IMR-90 (cell line): ENCODE data around the gene TMEM131. TPM values are rescaled to one million over a fixed set of nuclear protein-coding genes. Genes with fewer than 3 reads are reported as not detected.

Experiments
- ATAC-seq: fragments of 200-7000 bp; cut with Tn5 transposase; 2 replicates; pipeline ENCODE4 v1.9.1; 2020; ENCODE audit warnings: low read depth, mild to moderate bottlenecking, moderate library complexity
- BruUV-seq: library from RNA; stranded (reverse); fragments of 400-500 nt; replicated peaks from 2 replicates; lab custom pipeline; 2021; lab: Mats Ljungman, UMichigan
- CTCF ChIA-PET: fragments of 300-600 bp; formaldehyde crosslinking; extraction: SDS; loops from one replicate; lab custom pipeline; 2021; ENCODE audit warnings: antibody characterized with exemption; lab: Yijun Ruan, JAX
- POLR2A ChIA-PET: fragments of 300-600 bp; sonication (Branson Sonifier 250); formaldehyde crosslinking; loops from one replicate; lab custom pipeline; 2022; ENCODE audit warnings: antibody characterized with exemption; ENCODE audit not compliant: unreplicated experiment; lab: Charles Lee
- DNase-seq: peaks from one replicate; pipeline ENCODE4 v3.0.0; 2013
- H2AFZ ChIP-seq: replicated peaks from 2 replicates; pipeline ENCODE3; 2013; ENCODE audit warnings: low read length, mild to moderate bottlenecking; ENCODE audit not compliant: poor library complexity
- H2AK5ac ChIP-seq: 2 replicates; pipeline ENCODE4 v1.6.1; 2013; ENCODE audit warnings: low read depth, low read length, inconsistent platforms
- H2AK9ac ChIP-seq: replicated peaks from 2 replicates; pipeline ENCODE3; 2013; ENCODE audit warnings: mild to moderate bottlenecking, low read depth, low read length, moderate library complexity; ENCODE audit not compliant: poor library complexity
- H2BK120ac ChIP-seq: 2 replicates; pipeline ENCODE4 v1.6.1; 2013; ENCODE audit warnings: low read depth, low read length, inconsistent platforms
- H2BK15ac ChIP-seq: 3 replicates; pipeline ENCODE4 v1.6.1; 2013; ENCODE audit warnings: low read depth, low read length, inconsistent platforms
- H2BK20ac ChIP-seq: 2 replicates; pipeline ENCODE4 v1.6.1; 2013; ENCODE audit warnings: low read depth, mild to moderate bottlenecking, inconsistent platforms, low read length, moderate library complexity
- H2BK5ac ChIP-seq: 2 replicates; pipeline ENCODE4 v1.6.1; 2013; ENCODE audit warnings: mild to moderate bottlenecking, low read depth, low read length, inconsistent platforms; ENCODE audit not compliant: poor library complexity, severe bottlenecking
- H3K14ac ChIP-seq: replicated peaks from 2 replicates; pipeline ENCODE4 v1.6.1; 2013; ENCODE audit warnings: low read depth, low read length, inconsistent platforms
- H3K18ac ChIP-seq: 2 replicates; pipeline ENCODE4 v1.6.1; 2013; ENCODE audit warnings: low read depth, low read length, control low read depth
- H3K23ac ChIP-seq: 2 replicates; pipeline ENCODE4 v1.6.1; 2013; ENCODE audit warnings: low read depth, low read length, inconsistent platforms
- H3K27ac ChIP-seq: 2 replicates; pipeline ENCODE4 v1.5.1; 2013; ENCODE audit warnings: mild to moderate bottlenecking, control low read depth, low read length; ENCODE audit not compliant: insufficient read depth
- H3K27me3 ChIP-seq: 2 replicates; pipeline ENCODE4 v1.6.1; 2013; ENCODE audit warnings: low read length; ENCODE audit not compliant: control insufficient read depth, insufficient read depth
- H3K36me3 ChIP-seq: 2 replicates; pipeline ENCODE4 v1.6.1; 2013; ENCODE audit warnings: low read length, mixed read lengths; ENCODE audit not compliant: control insufficient read depth, insufficient read depth
- H3K4ac ChIP-seq: 2 replicates; pipeline ENCODE4 v1.6.1; 2013; ENCODE audit warnings: low read depth, low read length, inconsistent platforms
- H3K4me1 ChIP-seq: 2 replicates; pipeline ENCODE4 v1.6.1; 2013; ENCODE audit warnings: low read length, mixed read lengths; ENCODE audit not compliant: control insufficient read depth, insufficient read depth
- H3K4me2 ChIP-seq: 2 replicates; pipeline ENCODE4 v1.6.1; 2013; ENCODE audit warnings: low read depth, mild to moderate bottlenecking, control low read depth, low read length, moderate library complexity
- H3K4me3 ChIP-seq: 2 replicates; pipeline ENCODE4 v1.5.1; 2013; ENCODE audit warnings: low read depth, mild to moderate bottlenecking, control low read depth, low read length, moderate library complexity; ENCODE audit not compliant: insufficient read depth
- H3K56ac ChIP-seq: 2 replicates; pipeline ENCODE4 v1.6.1; 2013; ENCODE audit warnings: low read length, inconsistent platforms; ENCODE audit not compliant: insufficient read depth; ENCODE audit errors: extremely low read depth
- H3K79me1 ChIP-seq, 2 experiments: 2 replicates each; pipeline ENCODE4 v1.6.1; 2013; ENCODE audit warnings: low read length in 2 of 2, inconsistent platforms in 1 of 2, low read depth in 1 of 2
- H3K9ac ChIP-seq: 2 replicates; pipeline ENCODE4 v1.6.1; 2013; ENCODE audit warnings: low read depth, low read length, control low read depth
- H3K9me1 ChIP-seq: 2 replicates; pipeline ENCODE4 v1.6.1; 2013; ENCODE audit warnings: low read length, inconsistent platforms; ENCODE audit not compliant: insufficient read depth
- H3K9me3 ChIP-seq: 2 replicates; pipeline ENCODE4 v1.6.1; 2013; ENCODE audit warnings: low read length; ENCODE audit not compliant: control insufficient read depth, insufficient read depth
- H4K20me1 ChIP-seq: 2 replicates; pipeline ENCODE4 v1.6.1; 2013; ENCODE audit warnings: low read length, inconsistent platforms; ENCODE audit not compliant: insufficient read depth
- H4K5ac ChIP-seq: 2 replicates; pipeline ENCODE4 v1.6.1; 2013; ENCODE audit warnings: mild to moderate bottlenecking, low read depth, low read length, control low read depth
- H4K8ac ChIP-seq, 2 experiments: 2 replicates each; pipeline ENCODE4 v1.6.1; 2013; ENCODE audit warnings: low read depth in 2 of 2, low read length in 2 of 2, control low read depth in 1 of 2, inconsistent platforms in 1 of 2
- H4K91ac ChIP-seq: 2 replicates; pipeline ENCODE4 v1.6.1; 2013; ENCODE audit warnings: low read depth, low read length, inconsistent platforms; ENCODE audit not compliant: insufficient read depth
- BHLHE40 ChIP-seq: fragments of 150-350 bp; IDR thresholded peaks from 2 replicates; pipeline ENCODE4 v1.6.1; 2016; ENCODE audit warnings: mild to moderate bottlenecking, low read depth, low read length
- CEBPB ChIP-seq: IDR thresholded peaks from 2 replicates; pipeline ENCODE4 v1.6.1; 2012; ENCODE audit warnings: low read depth, low read length, improper control_type of control experiment
- CHD1 ChIP-seq: IDR thresholded peaks from 2 replicates; pipeline ENCODE4 v1.6.1; 2012; ENCODE audit warnings: low read depth, low read length, improper control_type of control experiment
- CTCF ChIP-seq: conservative IDR thresholded peaks from 2 replicates; pipeline ENCODE4 v1.5.1; 2012; ENCODE audit warnings: mild to moderate bottlenecking, low read depth, low read length, improper control_type of control experiment
- ELK1 ChIP-seq: fragments of 150-350 bp; IDR thresholded peaks from 2 replicates; pipeline ENCODE4 v1.6.1; 2016; ENCODE audit warnings: low read depth, mild to moderate bottlenecking, low read length, moderate library complexity, borderline replicate concordance
- FOS ChIP-seq: fragments of 150-350 bp; IDR thresholded peaks from 2 replicates; pipeline ENCODE4 v1.6.1; 2016; ENCODE audit warnings: low read depth, low read length
- MAFK ChIP-seq: IDR thresholded peaks from 2 replicates; pipeline ENCODE4 v1.6.1; 2012; ENCODE audit warnings: low read depth, low read length, improper control_type of control experiment
- MAZ ChIP-seq: IDR thresholded peaks from 2 replicates; pipeline ENCODE4 v1.6.1; 2012; ENCODE audit warnings: low read depth, mild to moderate bottlenecking, low read length, improper control_type of control experiment, moderate library complexity, borderline replicate concordance
- MXI1 ChIP-seq: IDR thresholded peaks from 2 replicates; pipeline ENCODE4 v1.6.1; 2012; ENCODE audit warnings: low read depth, mild to moderate bottlenecking, low read length, moderate library complexity, borderline replicate concordance
- NFE2L2 ChIP-seq: fragments of 150-350 bp; IDR thresholded peaks from 2 replicates; pipeline ENCODE4 v1.6.1; 2016; ENCODE audit warnings: low read depth, mild to moderate bottlenecking, low read length
- POLR2A ChIP-seq: IDR thresholded peaks from 2 replicates; pipeline ENCODE4 v1.6.1; 2012; ENCODE audit warnings: mild to moderate bottlenecking, low read depth, low read length
- RAD21 ChIP-seq: IDR thresholded peaks from 2 replicates; pipeline ENCODE4 v1.6.1; 2012; ENCODE audit warnings: low read length, improper control_type of control experiment
- RCOR1 ChIP-seq: IDR thresholded peaks from 2 replicates; pipeline ENCODE4 v1.6.1; 2012; ENCODE audit warnings: mild to moderate bottlenecking, low read length, improper control_type of control experiment; ENCODE audit not compliant: insufficient replicate concordance
- RFX5 ChIP-seq: IDR thresholded peaks from 2 replicates; pipeline ENCODE4 v1.8.0; 2012; ENCODE audit warnings: low read depth, mild to moderate bottlenecking, low read length, moderate library complexity
- SMC3 ChIP-seq: fragments of 150-350 bp; IDR thresholded peaks from 2 replicates; pipeline ENCODE4 v1.6.1; 2016; ENCODE audit warnings: low read depth, mild to moderate bottlenecking, antibody characterized with exemption, low read length, moderate library complexity
- USF2 ChIP-seq: fragments of 150-350 bp; IDR thresholded peaks from 2 replicates; pipeline ENCODE4 v1.6.1; 2017; ENCODE audit warnings: mild to moderate bottlenecking, antibody characterized with exemption, low read length, low read depth
- WGBS, 2 experiments: methylation state at CpG; one replicate each; pipeline versions ENCODE4 v1.1.5 to v1.1.7; 2013; ENCODE audit warnings: missing lambda C conversion rate in 2 of 2; ENCODE audit not compliant: insufficient read length in 1 of 2; ENCODE audit errors: extremely low coverage in 2 of 2; 5-methylcytosine and 5-hydroxymethylcytosine counted together
- dilution Hi-C: fragments of 300-500 bp; cut with HindIII; formaldehyde crosslinking; loops from one replicate; pipeline ENCODE4 v1.14.3; 2018; ENCODE audit warnings: low sequenced_read_pairs; ENCODE audit not compliant: unreplicated experiment
- in situ Hi-C: fragments of 300-500 bp; cut with MboI; formaldehyde crosslinking; loops from 3 replicates; pipeline ENCODE4 v1.14.3; 2019; ENCODE audit warnings: low sequenced_read_pairs, inconsistent platforms, mixed read lengths
- intact Hi-C: fragments of 100-400 bp; cut with micrococcal nuclease; formaldehyde crosslinking; loops from 2 replicates; pipeline ENCODE4 v1.10.0; 2022
- polyA plus RNA-seq, 3 experiments: library from polyadenylated mRNA; depleted of rRNA; stranded (reverse); fragments of >200 nt; gene quantifications; 2 replicates each; pipeline ENCODE4 v1.2.3, GENCODE V29; 2012; ENCODE audit warnings: low replicate concordance in 1 of 3
- total RNA-seq: library from RNA; depleted of rRNA; stranded (reverse); fragments of >200 nt; gene quantifications from 2 replicates; pipeline ENCODE4 v1.2.3, GENCODE V29; 2012

Gene TMEM131
- total and polyA plus RNA-seq, 2 of the 4 experiments (the other 2 are of a cell fraction): 13.3 to 14.0 TPM

- no peaks in the 10 kb centered on the region for H3K9me3 ChIP-seq
- intact Hi-C loops (loop anchor here (10.0 kb wide), 1 partner anchor 62 kb away; no protein-coding TSS in a partner anchor), in situ Hi-C loops (no loop called here), dilution Hi-C loops (no loop called here)
- no peak overlapping the region for H2AFZ ChIP-seq
- no peaks in the 10 kb centered on the region for H3K4me1 ChIP-seq
- ChIA-PET CTCF (no interaction called here), POLR2A (interaction anchor here (0.6 kb wide), 1 partner anchor 160 kb away, joined by 3 read pairs; no protein-coding TSS in a partner anchor)
- no peaks in the 10 kb centered on the region; a peak in 1 of 4 replicates for H3K79me1 ChIP-seq
- H3K23ac ChIP-seq: no peak overlapping the region
- no peak overlapping the region for H2BK15ac ChIP-seq
- no peak overlapping the region for H4K91ac ChIP-seq
- peaks cover 33% of the 10 kb centered on the region for H3K36me3 ChIP-seq
- no peaks in the 10 kb centered on the region for H3K27me3 ChIP-seq
- H2BK20ac ChIP-seq: no peak overlapping the region
- no peak overlapping the region for H3K9ac ChIP-seq
- no peak overlapping the region for H3K56ac ChIP-seq
- no peak overlapping the region for H4K5ac ChIP-seq
- no peak overlapping the region for H2BK120ac ChIP-seq
- no peak overlapping the region for H3K4me2 ChIP-seq
- H2AK5ac ChIP-seq: no peak overlapping the region
- no peak overlapping the region for H4K8ac ChIP-seq
- no peak for DNase-seq
- no peak for TF ChIP-seq RAD21
- TF ChIP-seq FOS: no peak
- TF ChIP-seq CHD1: no peak
- TF ChIP-seq MAZ: no peak
- TF ChIP-seq BHLHE40: no peak
- no peak for TF ChIP-seq USF2
- TF ChIP-seq SMC3: no peak
- TF ChIP-seq RFX5: no peak
- TF ChIP-seq ELK1: no peak
- TF ChIP-seq POLR2A: no peak
- no peak for TF ChIP-seq RCOR1
- TF ChIP-seq MAFK: no peak
- TF ChIP-seq MXI1: no peak
- no peak for TF ChIP-seq NFE2L2
- no peak for TF ChIP-seq CEBPB
- no peak for TF ChIP-seq CTCF
- no TSS peak for BruUV-seq
- H3K4me3 ChIP-seq: no peak overlapping the region
- WGBS, 2 experiments: 92% methylated on average over 2 of the region's 5 CpGs; no CpG with 5 or more reads in 1 of the 2 experiments
- H3K27ac ChIP-seq: no peak overlapping the region
- no peak overlapping the region for H3K14ac ChIP-seq
- no peak overlapping the region for H3K4ac ChIP-seq
- H2AK9ac ChIP-seq: no peak overlapping the region
- peaks cover 13% of the 10 kb centered on the region; the same call in 1 of the 2 replicates for H3K9me1 ChIP-seq
- no peak overlapping the region for H3K18ac ChIP-seq
- no peak for ATAC-seq
- no peak overlapping the region for H2BK5ac ChIP-seq
- H4K20me1 ChIP-seq: no peaks in the 10 kb centered on the region
Observed at GRCh38 chr2:97766567-97766966, 229.2 kb downstream of the TMEM131 start.
